ENCODE data around the gene COL23A1.

Gene COL23A1

DNA sequence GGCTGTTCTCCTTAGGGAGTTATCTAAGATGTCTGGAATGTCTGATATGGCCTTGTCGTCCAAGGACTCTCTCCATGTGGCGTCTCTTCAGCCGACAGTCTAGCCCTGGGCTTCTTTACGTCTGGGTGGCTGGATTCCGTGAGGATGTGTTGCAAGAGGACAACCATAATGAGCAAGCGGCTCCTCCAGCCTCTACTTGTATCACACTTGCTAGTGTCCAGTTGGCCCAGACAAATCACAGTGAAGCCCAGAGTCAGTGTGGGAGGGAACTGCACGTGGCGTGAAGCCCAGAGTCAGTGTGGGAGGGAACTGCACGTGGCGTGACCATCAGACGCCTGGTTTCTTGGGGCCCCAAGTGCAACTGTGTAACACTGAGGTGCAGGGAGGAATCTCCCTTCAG lies 61.1 kb downstream of the COL23A1 start:
- DNase-seq, result no peak

DNA sequence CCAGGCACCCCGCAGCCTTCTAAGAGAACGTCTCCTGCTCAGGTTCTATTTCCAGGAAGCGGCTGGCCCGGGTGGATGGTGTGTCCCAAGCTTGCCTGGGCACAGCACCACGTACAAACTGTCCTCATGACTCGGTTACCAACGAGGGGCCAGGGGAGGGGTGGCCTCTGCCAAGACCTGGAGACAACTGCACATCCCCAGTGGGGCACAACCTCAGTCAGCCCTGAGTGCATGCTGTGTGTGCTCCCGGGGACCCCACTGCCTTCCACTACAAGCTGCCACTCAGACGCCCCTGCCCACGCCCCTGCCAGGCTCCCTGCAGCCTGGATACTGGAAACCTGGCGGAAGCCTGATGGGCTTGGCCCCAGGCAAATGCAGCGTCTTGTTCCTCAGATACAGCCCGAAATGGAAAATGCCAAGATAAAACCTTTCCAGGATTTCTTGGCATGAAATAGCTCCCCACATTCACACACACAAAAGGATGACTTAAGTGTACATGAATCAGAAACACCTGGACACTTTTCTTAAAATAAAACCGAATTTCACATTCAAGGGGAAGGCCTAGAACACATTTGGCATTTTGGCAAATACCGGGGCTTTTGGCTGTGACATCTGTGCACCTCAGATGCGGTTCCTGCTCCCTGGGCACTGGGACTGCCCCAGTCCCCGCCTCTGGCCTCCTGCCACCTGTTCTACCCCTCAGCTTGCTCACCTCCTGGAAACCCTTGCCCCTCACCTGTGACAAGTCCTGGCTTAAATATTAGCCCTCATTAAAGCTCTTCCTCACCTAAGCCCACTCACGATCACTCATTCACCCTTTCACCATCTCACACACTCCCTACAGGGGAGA lies 62.5 kb downstream of the COL23A1 start:
- DNase-seq, result no peak

DNA sequence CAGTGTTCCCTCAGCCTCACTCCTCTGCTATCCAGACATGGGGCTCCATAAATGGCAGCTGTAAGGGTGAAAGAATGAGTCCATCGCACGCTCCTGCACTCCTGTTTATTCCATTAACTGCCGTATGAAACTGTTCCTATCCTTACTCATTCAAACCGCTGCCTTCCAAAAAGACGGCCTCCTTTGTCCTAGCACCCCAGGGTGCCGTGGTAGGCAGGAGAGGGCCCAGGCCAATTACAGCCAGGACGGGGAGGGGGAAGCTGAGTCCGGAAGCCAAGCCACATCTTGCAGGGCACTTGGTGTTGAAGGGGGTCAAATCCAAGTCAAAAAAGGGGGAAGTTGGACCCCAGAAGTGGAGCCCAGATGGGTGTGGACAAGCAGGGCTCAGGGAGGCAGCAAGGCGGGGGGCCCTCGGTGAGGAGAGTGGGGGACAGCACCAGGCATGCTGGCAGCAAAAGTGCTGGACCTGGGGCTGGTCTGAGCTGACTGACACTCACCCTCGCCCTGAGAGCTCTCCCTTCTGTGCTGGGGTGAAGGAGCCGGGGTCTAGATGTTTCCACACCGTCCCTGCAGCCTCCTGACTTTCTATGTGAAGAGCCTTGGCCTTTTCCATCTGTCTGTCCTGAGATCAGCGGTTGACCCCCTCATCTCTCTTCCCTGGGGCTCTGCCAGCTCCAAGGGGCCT lies 63.3 kb downstream of the COL23A1 start:
- no peak for DNase-seq

DNA sequence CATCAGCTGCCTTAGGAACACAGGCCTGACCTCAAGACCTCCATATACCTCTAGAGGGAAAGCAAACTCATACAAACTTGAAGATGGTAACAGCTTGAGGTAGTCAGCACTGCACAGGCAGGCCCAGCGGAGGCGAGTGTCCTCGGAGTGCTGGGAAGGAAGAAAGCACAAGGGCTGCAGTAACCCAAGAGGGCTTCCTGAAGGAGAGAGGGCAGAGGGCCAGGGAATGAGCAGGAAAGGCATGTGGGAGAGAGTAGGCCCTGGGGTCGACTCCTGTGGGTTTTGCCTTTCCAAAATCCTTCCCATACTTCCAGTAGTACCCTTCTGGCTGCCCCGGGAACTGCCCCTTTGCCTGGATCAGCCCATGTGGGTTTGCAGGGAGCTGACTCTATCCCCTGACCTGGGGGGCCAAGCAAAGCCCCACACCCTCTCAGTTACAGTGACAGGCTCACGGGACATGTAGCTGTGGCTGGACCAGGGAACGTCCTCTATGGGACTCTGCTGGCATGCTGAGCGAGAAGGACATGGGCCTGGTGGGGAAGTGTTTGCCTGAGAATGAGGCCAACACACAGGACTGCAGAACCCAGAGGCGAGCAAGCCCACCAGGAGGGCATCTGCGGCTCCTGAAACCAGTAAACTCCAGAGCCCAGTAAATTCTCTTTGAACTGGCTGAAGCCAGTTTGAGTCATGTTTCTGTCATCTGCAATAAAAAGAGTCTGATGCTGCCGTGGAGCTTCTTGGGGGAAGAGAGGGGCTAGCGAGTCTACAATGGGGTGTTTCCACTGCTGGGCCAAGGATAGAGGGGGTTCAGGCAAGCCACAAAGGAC lies 64.1 kb downstream of the COL23A1 start:
- DNase-seq, result no peak

DNA sequence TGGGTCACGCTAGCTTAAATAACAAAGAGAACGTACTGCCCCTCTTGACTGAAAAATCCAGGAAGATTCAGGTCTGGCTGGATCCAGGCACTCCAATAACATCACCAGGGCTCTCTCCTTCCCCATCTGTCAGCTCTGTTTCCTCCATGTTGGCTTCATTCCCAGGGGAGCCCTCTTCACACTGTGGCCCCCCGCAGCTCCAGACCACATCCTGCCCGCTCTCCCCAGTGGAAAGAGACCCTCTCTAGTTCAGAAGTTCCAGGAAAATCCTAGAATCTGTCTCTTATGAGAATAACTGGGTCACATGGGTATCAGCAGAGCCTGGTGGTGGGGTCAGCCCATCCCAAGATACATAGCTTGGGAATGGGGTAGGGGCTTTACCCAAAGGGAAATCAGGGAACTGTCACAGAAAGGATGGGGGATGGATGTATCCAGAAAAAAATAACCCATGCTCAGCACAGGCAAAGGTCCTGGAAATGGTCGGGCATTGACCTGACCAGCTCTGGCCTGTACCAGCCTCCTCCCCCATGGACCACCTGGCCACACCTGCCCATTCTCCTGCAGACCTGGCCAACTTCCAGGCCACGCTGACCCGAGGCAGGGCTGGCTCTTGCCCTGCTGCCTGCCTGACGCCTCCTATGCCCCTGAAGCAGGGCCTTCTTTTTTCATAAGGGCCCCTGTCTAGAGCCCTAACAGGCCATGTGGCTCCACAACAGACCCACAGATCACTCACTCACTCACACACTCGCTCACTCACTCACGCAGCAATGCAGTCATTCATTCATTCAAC lies 65.9 kb downstream of the COL23A1 start:
- DNase-seq, result no peak

DNA sequence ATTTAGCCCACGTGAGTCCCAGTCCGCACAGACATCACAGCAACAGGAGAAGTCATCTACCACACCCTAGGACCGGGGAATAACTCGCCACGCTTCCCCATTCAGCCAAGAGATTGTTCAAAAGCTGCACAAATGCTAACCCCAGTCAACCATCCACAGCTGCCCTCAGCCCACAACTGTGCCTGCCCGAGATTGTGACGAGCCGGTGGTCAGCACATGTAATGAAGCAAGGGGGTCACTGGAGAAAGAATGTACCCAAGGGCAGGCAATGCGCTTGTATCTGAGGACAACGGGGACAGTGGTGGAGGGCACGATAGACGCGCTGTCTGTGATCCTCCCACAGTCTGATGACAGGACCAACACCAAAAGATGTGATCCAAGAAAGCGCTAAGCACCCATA lies 67.8 kb downstream of the COL23A1 start:
- DNase-seq, result no peak

DNA sequence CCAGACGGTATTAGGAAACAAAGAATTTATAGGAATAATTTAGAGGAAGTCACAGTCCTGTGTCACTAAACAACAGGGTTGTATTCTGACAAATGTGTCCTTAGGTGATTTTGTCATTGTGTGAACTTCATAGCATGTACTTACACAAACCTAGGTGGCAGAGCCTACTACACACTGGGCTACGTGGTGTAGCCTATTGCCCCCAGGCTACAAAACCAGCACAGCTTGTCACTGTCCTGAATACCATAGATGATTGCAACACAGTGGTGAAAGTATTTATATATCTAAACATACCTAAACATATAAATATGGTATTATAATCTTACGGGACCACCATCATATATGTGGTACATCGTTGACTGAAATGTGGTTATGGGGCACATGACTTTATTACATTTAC lies 69.3 kb downstream of the COL23A1 start:
- DNase-seq, result no peak

DNA sequence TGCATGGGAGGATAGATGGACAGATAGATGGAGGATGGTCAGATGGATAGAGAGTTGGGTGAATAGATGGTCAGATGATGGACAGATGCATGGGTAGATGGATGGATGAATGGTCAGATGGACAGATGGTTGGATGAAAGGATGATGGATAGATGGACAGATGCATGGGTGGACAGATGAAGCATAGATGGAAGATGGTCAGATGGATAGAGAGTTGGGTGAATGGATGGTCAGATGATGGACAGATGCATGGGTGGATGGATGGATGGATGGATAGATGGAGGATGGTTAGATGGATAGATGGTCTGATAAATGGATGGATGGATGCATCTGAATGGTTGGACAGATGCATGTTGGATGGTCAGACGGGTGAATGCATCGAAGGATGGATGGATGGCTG lies 70.4 kb downstream of the COL23A1 start:
- DNase-seq, result no peak

DNA sequence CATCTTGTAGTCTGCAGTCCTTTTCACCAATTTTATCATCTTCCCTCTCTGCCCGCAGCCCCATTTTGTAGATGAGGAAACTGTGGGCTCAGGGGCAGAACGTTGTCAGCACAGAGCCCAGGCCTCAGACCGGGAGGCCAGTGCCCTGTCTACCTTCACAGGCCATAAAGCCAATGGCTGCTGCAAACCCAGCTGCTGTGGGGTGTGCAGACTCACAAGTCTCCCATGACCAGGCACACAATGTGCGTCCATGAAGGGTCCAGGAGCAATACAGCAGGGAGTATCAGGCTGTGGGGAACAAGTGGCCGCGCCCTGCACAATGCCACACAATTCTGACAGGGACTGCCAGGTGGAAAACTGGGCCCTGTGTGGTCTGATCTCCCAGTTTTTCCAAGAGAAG lies 71.0 kb downstream of the COL23A1 start:
- DNase-seq, result no peak

DNA sequence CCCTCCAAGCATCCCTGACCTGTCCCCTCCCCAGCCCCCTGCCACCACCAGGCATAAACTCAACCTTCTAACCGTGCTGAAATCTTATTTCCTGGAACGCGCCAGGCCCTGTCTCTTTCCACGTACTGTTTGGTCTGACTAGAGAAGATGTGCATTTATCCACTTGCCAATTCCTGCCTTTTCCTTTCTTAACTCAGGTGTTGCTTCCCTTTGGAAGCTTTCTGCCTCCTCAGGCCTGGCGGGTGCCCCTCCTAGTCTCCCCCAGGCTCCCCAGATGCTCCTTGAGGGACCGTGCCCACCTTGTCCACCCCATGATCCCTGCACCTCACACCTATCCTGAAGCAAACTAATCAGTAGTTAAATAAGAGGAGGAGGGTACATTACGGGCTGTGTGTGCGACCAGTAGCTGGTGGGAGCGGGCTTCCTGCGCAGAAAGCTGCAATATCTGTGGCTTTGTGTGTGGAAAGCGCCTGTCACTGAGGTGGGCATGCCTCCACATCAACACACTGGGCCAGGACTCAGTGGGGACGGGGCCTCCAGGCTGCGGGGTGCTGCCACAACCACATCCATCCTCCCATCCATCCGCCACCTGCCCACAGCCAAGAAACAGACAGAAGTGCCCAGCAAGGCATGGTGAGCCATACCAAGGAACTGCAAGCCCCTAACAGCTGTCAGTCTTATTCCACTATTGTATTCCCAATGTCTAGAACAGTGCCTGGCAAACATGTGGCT lies 73.5 kb downstream of the COL23A1 start:
- DNase-seq, result no peak

DNA sequence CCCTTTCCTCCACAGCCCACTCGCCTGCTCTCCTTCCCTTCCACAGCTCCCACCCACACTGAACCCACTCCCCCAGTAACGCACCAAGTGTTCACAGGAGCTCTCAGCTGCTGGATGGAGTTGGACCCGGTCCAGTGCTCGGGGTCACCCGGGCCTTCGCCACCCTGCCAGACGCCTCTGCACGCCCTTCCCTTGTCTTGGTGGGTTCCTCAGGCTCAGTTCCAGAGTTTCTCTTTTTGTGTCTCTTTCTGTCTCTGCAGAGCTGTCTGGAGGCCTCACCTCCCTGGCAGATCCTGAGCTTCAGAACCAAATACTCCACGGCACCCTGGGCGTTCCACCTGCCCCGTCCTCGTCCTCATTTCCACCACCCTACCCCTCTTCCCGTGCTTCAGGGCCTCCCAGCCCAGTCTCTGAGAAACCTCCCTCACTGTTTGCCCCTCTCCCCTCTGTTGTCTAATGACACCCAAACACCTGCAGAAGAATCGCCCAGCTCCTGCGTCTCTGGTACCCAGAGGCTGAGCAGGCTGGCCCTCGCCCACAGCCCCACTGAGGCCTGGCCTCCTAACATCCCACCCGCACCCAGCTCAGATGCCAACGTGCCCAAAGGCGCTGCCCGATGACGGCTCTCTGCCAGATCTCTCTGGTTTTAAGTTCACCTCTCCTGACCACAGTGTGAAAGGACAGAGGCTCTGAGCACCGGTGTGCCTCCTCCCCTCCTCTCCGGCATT lies 74.3 kb downstream of the COL23A1 start:
- DNase-seq, result no peak

DNA sequence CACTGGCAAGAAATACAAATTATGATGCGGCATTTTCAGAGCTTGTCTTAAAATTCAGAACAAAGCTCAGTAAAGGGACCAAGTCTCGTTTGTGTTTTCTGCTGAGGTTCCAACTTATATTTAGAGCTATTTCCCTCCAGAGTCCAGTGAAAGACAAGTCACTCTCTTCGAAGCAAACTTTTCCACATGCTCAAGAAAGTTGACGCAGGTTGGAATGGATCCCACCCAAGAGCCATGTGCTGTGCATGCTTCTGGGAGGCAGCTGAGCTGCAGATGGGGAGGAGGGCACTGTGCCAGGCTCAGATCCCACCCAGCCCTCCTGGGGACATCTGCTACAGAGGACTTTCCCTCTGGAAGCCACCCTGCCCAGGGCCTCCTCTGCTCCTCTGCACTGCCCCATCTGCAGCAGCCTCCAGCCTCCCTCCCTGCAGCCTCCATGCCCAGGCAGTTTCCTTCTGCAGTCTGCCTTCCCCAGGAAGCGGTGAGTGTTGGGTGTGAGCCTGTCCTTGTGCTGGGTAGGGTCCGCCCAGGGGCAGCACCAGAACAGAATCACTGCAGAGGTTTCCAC lies 75.3 kb downstream of the COL23A1 start:
- DNase-seq, result no peak

DNA sequence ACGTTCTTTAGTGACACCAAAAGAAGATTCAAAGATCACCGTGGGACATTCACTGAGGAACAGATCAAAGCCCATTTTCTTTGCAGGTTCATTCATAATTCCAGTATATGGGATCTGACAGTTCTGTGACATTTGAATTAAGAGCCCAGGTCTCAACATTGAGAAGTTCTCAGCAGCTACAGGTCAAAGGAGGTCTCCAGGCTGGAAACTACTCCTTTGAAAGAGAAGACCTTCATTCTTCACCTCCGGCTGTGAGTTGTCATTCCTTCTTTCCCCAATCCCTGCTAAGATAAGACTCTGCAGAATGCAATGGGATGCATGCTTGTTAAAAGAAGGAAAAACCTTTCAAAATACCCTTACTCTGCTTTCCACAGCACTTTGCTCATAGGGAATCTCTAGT lies 79.0 kb downstream of the COL23A1 start:
- no peak for DNase-seq

DNA sequence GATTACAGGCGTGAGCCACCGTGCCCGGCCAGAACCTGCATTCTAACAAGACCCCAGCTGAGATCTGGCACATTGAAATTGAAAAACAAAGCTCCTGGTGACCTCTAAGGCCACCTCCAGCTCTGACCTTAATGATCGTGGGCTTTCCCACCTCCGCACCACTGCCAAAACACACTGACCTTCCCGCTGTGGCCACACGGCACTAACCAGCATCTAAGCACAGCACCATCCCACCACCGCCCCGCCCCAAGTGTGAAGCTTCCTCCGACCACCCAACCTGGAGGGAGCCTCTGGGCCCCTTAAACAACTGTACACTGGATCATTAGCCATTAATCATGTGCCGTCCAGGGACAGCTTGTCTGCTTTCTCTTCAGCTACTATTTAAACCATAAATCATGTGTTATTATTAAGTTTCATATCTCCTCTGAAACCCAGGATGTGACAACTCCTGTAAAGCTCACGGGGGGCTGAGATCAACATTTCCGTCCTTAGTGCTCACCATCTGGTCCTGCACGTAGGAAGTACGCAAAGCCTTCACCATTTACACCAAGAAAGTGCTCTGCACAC lies 80.6 kb downstream of the COL23A1 start:
- no peak for DNase-seq

DNA sequence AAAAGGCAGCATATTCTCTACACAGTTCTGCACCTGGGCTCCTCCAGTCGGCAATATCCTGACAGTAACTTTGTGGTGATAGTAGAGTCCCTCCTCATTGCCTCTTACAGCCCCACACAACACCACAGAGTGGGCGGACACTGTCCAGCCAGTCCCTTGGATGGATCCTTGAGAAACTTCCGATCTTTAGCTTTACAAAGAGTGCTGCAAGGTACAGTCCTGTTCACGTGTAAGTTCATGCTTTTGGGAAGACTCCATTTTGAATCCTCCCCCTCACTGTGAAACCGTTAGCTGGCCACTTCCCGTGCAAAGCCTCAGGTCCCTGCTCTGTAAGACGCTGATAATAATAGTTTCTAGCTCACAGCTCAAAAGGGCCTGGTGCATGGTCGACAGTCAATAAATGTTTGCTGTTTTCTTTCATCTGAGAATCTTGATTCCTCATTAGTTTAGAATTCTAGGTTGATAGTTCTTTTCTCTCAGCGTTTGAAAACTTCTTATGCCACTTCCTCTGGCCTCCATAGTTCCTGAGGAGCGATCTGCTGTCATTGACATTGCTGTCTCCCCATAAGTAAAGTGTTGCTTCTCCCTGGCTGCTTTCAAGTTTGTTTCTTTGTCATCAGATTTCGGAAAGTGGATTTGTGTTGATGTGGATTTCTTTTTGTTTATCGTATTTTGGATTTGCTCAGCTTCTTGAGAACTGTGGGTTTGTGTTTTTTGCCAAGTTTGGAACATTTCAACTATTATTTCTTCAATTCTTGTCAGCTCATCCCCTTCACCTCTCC lies 82.9 kb downstream of the COL23A1 start:
- no peak for DNase-seq

DNA sequence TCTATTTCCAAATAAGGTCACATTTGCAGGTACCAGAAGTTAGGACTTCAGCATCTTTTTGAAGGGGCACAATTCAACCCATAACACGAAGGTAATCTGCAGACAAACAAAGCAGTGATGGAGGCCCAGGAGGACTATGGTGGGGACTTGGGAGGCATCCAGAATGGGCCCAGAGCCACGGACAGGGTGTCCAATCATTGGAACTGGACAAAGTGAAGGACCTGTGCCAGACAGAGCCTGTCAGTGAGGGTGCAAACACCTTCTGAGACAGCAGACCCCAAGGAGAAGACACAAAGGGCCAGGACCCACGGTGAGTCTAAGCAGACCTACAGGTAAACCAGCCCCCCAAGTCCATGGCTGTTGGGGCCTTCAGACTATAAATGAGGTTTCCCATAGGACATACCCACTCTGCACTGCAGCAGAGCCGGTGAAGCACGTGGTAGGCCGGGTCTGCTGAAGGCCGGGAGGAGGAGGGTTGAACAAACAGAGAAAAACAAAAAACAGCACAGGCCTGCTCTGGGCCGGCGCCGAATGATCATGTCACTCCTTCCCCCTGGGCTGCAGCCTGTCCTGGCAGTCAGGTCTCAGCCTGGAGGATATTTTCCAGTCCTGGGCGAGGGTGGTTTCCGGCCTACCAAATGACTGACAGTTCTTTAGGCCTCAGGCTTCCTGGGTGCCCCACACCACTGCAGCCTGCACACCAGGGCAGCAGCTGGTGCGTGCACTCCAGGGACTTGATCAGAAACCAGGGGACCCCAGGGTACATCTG lies 84.4 kb downstream of the COL23A1 start:
- no peak for DNase-seq

DNA sequence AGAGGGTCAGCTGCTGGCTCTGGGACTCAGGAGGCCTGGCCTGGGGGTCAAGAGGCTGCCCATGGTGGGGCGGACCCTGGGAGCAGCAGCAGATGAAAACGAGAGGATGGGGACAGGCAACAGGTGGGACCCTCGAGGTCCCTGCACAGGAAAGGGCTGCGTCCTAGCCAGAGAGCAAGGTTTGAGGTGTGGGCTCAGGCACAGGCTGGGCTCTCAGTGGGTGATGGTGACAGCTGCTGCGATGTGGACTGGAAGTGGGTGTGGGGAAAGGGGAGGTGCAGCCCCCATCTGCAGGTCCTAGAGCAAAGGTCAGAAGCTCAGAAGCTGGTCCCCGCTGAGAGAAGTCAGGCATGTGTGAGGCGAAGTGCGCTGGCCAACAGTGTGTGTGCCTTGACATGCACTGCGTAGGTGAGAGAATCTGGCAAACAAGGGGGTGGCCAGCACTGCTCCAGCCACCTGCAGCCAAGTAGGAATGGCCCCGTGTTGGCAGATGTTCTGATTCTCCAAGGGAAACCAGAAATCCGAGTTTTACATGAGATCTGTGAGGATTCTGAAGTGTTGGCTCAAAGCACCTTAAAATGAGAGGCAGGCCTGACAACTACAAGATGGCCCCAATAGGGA lies 85.7 kb downstream of the COL23A1 start:
- no peak for DNase-seq

DNA sequence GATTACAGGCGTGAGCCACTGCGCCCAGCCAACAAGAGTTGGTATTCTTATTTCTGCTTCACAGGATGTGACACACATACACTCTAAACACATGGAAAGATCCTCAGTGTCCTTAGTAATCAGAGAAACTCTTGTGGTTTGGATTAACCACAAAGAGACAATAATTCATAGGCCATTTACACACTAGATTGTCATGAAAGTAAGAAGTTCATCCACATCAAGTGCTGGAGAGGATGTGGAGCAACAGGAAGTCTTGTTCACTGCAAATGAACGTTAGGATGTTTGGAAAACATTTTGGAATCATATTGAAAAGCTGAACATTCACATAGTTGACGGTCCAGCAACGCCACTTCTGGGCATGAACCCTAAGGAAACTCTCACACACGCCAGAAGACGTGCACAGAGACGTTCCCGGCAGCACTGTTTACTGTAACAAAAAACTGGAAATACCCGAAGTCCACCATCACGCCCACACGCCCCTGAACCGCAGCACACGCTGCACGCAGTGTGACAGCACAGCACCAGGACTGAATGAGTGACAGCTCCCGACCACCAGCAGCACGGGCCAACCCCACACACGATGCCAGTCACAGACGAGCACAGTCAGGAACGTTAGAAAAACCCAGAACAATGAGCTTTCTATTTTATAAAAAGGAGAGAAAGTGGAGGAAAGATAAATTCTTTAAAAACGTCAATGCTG lies 87.6 kb downstream of the COL23A1 start:
- DNase-seq, result no peak

Measured in NCI-H524 treated with DMSO at 0.1 percent for 48 hours (cell line).